Retinal pigment epithelial cell (primary cell): ENCODE data around the gene SVOPL.

ENCODE experiments used
- DNase-seq: peaks from one replicate; pipeline ENCODE4 v3.0.0-alpha.2; 2010; ENCODE audit warnings: low read depth
- H3K4me3 ChIP-seq: 2 replicates; pipeline ENCODE4 v1.5.1; 2011; ENCODE audit warnings: mild to moderate bottlenecking, low read length, control low read depth, moderate library complexity
- TF ChIP-seq, protein P1 (sequence below): conservative IDR thresholded peaks from 2 replicates; pipeline ENCODE4 v1.5.1; 2011; ENCODE audit warnings: low read depth, low read length, control low read depth, inconsistent platforms

The SVOPL gene

DNA sequence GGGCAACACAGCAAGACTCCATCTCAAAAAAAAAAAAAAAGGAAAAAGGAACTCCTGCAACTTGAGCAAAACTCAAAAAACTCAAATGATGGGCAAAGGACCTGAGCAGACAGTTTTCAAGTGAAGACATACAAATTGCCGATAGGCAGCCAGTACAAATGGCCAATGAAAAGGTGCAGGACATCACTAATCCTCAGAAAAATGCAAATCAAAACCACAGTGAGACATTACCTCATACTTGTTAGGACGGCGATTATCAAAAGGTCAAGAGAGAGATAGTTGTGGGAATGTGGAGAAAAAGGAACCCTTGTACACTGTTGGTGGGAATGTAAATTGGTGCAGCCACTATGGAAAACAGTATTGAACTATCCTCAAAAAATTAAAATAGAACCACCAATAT, 16.8 kb downstream of the SVOPL start:
- DNase-seq = peak; percentile 67
- H3K4me3 ChIP-seq = no peak overlapping the region
- TF ChIP-seq, protein P1, sequence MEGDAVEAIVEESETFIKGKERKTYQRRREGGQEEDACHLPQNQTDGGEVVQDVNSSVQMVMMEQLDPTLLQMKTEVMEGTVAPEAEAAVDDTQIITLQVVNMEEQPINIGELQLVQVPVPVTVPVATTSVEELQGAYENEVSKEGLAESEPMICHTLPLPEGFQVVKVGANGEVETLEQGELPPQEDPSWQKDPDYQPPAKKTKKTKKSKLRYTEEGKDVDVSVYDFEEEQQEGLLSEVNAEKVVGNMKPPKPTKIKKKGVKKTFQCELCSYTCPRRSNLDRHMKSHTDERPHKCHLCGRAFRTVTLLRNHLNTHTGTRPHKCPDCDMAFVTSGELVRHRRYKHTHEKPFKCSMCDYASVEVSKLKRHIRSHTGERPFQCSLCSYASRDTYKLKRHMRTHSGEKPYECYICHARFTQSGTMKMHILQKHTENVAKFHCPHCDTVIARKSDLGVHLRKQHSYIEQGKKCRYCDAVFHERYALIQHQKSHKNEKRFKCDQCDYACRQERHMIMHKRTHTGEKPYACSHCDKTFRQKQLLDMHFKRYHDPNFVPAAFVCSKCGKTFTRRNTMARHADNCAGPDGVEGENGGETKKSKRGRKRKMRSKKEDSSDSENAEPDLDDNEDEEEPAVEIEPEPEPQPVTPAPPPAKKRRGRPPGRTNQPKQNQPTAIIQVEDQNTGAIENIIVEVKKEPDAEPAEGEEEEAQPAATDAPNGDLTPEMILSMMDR = no peak

DNA sequence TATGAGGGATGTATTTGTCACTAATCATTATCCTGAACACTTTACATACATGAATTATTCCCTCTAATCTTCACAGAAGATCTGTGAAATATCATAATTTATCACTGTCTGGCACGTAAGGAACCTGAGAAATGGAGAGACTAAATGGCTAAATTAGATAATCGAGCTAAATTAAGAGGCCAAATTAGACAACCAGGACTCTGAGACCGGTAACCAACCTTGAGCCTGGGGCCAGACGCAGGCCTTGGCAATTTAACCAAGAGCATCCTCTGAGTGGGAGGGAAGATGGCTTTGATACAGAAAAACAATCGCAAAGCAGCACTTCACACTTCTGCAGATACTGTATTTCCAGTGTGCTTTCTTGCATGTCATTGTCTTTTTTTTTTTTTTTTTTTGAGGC, 21.4 kb downstream of the SVOPL start:
- TF ChIP-seq, protein P1 = no peak
- no peak for DNase-seq
- H3K4me3 ChIP-seq = no peak overlapping the region

DNA sequence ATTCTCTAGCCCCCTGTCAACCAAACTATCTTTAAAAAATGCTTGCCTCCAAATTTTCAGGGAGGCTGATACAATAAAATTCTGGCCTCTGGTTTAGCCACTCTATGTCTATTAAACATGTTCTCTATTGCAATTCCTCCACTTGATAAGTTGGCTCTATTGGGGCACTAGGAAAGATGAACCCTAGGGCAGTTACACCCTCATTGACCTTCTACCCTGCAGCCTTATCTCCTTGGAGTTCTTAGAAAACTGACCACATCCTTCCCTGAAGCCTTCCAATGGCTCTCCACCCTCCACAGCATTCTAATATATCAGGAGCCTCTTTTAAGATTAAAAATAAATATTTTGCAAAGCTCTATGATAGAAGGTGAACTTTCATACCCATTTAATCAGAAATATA, 30.6 kb downstream of the SVOPL start:
- TF ChIP-seq, protein P1 = no peak

DNA sequence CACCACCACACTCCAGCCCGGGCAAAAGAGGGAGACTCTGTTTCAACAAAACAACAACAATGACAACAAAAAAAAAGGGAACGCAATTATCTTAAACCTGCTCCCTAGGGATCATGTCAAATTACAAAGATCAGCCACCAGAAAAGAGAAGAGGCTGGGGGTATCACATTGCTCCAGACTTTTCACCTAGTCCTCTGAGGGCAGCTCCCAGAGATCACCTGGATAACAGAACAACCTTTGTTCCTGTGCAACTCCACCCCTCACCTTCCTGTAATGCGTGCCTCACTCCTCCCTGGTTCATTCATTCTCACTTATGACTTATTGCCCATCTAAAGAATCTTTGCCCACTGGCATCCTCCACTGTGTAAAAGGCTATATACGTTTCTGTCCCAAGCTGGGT, 31.8 kb downstream of the SVOPL start:
- TF ChIP-seq, protein P1 = no peak
- H3K4me3 ChIP-seq = no peak overlapping the region
- DNase-seq = no peak

More for the DNA sequence above, 30.6 kb downstream of the SVOPL start:
- DNase-seq = no peak
- H3K4me3 ChIP-seq = no peak overlapping the region

DNA sequence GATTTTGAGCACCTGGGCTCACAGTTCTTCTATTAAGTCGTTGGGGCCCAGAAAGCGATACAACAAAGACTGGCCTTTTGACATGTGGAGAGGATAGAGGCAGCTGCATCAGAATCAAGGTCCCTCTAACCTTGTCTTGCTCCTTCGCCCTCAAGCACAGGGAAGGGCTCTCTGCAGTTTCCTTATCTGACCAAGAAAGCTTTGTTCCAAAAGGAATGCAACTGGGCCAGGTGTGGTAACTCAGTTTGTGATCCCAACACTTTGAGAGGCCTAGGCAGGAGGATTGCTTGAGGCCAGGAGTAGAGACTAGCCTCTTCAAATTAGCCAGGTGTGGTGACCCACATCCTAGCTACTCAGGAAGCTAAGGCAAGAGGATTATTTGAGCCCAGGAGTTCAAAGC, 32.2 kb downstream of the SVOPL start:
- TF ChIP-seq, protein P1 = no peak
- H3K4me3 ChIP-seq = no peak overlapping the region
- no peak for DNase-seq

DNA sequence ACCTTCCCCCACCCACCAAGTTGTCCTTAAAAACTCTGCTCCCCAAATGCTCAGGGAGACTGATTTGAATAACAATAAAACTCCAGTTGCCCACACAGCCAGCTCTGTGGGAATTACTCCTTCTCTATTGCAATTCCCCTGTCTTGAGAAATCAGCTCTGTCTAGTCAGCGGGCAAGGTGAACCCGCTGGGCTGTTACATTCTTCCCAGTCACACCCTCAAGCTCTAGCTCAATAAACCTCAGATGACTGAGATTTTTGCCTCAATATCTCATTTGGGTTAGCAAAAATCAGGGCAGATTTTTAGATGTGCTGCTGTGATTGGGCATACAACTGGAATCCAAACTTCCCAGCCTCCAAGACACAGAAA, 32.9 kb downstream of the SVOPL start:
- TF ChIP-seq, protein P1 = no peak
- H3K4me3 ChIP-seq = no peak overlapping the region
- DNase-seq = no peak

DNA sequence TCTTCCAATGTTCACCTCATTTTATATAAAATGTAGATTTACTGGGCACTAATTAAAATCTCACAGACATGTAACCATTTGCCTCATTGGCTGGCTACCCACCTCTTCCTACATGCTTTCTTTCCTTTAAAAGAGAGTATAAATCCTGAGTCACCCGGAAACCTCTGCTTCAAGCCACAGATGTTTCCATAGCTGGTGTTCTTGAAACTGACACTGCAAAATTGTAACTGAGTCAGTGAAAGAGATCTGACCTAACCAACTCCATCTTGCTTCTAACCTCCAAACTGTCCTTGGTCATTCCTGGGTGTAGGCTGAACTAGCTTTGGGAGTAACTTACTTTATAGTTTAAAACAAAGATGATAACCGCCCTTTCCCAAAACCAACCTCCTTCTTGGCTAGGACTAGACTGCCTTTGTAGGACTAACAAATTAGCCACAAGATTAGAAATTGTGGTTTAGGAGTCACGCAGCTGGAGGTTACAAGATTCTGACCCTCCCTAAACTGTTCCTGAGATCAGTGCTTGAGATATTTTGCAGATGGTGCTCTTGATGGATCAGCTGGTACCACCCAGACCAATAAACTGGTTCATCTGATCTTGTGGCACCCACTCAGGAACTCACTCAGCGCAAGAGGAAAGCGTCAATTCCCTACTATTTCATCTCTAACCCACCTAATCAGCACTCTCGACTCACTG, 33.5 kb downstream of the SVOPL start:
- TF ChIP-seq, protein P1 = no peak
- no peak overlapping the region for H3K4me3 ChIP-seq
- no peak for DNase-seq
